ENCODE data around the gene CAPG. TPM values are rescaled to one million over a fixed set of nuclear protein-coding genes. Genes with fewer than 3 reads are reported as not detected.

The CAPG gene
- total RNA-seq, 1 experiment from 2014 or later, result 117 TPM

DNA sequence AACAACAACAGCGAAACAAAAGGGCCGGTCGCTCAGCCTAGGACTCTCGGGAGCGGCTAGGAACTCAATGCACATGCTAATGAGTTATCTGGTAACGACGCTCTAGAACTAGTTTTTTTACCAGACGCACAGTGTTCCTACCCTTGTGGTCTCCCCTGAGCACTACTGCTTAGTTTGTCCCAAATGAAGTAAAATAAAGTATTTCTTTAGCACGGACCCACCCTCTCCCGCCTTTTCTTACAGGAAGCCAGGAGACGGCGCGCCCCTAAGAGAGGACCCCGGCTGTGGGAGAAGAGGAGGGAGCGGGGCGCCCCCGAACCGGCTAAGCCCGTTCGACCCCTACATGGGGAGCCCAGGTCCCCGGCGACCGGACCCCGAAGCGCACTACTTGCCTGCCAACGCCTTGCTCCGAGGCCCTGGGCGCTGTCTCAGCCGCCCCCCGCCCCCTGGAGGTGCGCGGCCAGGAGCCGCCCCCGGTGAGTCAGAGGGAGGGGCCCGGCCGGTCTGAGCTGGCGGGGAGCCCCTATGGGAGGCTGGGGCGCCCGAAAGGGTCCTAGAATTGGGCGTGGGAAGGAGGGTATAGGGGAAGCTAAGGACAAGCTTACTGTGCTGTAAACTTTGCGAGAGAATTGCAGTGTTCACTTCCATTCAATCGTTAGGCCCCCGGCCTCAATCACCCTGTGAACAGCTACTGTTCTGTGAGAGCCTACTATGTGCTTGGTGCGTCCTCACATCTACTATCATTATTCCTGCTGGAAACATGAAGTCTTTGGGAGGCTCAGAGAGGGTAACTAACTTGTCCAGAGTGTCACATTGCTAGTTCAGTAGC lies 3.6 kb upstream of the CAPG start:
- peak overlapping the region; percentile 93 for H3K4me3 Mint-ChIP-seq
- POLR2A ChIA-PET, result interaction anchor here (0.7 to 3.4 kb wide), 5 partner anchors 16 to 132 kb away, joined by 3 to 36 read pairs (median 3); partner anchors contain the start of gene MAT2A

DNA sequence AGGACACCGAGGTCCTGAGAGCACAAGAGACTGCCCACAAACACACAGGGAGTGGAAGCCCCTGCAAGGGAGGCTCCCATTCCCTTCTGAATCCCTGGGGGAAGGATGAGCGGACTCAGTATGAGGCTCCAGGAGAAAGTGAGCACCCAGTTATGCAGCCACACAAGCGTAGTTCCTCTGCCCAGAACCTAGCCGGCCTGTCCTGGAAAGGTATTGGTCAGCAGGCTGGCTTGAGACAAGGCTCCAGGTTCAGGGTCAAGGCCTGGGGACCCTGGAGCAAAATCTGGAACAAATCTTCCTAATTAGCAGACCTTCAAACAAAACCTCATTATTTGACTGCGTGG lies 1.2 kb upstream of the CAPG start:
- no peaks in the 10 kb centered on the region for H3K9me3 Mint-ChIP-seq
- POLR2A ChIA-PET, result interaction anchor here (0.6 kb wide), 1 partner anchor 9 kb away, joined by 3 read pairs; no protein-coding TSS in a partner anchor
- no peaks in the 10 kb centered on the region for H3K36me3 Mint-ChIP-seq
- H3K27me3 Mint-ChIP-seq (ENCODE audit: low read depth), result no peaks in the 10 kb centered on the region
- H3K4me1 Mint-ChIP-seq, result peaks cover 48% of the 10 kb centered on the region
- H3K27ac Mint-ChIP-seq, result peak overlapping the region; percentile 73
- CTCF ChIA-PET, result interaction anchor here (0.6 to 1.0 kb wide), 2 partner anchors 51 to 127 kb away, joined by 4 to 6 read pairs; partner anchors contain the start of gene MAT2A
- ATAC-seq (no peak), DNase-seq (ENCODE audit: low spot score) (no peak)
- H3K4me3 Mint-ChIP-seq, result no peak overlapping the region
- TF ChIP-seq ZNF423 (CRISPR knock-in tag; IDR thresholded peaks at IDR 0.05), result no peak
- TF ChIP-seq, protein P1, sequence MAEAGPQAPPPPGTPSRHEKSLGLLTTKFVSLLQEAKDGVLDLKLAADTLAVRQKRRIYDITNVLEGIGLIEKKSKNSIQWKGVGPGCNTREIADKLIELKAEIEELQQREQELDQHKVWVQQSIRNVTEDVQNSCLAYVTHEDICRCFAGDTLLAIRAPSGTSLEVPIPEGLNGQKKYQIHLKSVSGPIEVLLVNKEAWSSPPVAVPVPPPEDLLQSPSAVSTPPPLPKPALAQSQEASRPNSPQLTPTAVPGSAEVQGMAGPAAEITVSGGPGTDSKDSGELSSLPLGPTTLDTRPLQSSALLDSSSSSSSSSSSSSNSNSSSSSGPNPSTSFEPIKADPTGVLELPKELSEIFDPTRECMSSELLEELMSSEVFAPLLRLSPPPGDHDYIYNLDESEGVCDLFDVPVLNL (CRISPR knock-in tag; IDR thresholded peaks at IDR 0.05; ENCODE audit: borderline replicate concordance, low read depth), result no peak
- TF ChIP-seq TP53 (CRISPR knock-in tag; IDR thresholded peaks at IDR 0.05), result no peak
- TF ChIP-seq GABPB1 (CRISPR knock-in tag; IDR thresholded peaks at IDR 0.05), result no peak
- TF ChIP-seq ATF1 (CRISPR knock-in tag; IDR thresholded peaks at IDR 0.05), result no peak
- TF ChIP-seq FOXP1 (CRISPR knock-in tag; IDR thresholded peaks at IDR 0.05; ENCODE audit: borderline replicate concordance), result no peak
- TF ChIP-seq SP1 (CRISPR knock-in tag; conservative IDR thresholded peaks at IDR 0.05), result no peak
- TF ChIP-seq, protein P2, sequence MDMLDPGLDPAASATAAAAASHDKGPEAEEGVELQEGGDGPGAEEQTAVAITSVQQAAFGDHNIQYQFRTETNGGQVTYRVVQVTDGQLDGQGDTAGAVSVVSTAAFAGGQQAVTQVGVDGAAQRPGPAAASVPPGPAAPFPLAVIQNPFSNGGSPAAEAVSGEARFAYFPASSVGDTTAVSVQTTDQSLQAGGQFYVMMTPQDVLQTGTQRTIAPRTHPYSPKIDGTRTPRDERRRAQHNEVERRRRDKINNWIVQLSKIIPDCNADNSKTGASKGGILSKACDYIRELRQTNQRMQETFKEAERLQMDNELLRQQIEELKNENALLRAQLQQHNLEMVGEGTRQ (CRISPR knock-in tag; IDR thresholded peaks at IDR 0.05), result no peak
- TF ChIP-seq, protein P3, sequence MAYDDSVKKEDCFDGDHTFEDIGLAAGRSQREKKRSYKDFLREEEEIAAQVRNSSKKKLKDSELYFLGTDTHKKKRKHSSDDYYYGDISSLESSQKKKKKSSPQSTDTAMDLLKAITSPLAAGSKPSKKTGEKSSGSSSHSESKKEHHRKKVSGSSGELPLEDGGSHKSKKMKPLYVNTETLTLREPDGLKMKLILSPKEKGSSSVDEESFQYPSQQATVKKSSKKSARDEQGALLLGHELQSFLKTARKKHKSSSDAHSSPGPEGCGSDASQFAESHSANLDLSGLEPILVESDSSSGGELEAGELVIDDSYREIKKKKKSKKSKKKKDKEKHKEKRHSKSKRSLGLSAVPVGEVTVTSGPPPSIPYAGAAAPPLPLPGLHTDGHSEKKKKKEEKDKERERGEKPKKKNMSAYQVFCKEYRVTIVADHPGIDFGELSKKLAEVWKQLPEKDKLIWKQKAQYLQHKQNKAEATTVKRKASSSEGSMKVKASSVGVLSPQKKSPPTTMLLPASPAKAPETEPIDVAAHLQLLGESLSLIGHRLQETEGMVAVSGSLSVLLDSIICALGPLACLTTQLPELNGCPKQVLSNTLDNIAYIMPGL (CRISPR knock-in tag; IDR thresholded peaks at IDR 0.05), result no peak
- TF ChIP-seq, protein P4, sequence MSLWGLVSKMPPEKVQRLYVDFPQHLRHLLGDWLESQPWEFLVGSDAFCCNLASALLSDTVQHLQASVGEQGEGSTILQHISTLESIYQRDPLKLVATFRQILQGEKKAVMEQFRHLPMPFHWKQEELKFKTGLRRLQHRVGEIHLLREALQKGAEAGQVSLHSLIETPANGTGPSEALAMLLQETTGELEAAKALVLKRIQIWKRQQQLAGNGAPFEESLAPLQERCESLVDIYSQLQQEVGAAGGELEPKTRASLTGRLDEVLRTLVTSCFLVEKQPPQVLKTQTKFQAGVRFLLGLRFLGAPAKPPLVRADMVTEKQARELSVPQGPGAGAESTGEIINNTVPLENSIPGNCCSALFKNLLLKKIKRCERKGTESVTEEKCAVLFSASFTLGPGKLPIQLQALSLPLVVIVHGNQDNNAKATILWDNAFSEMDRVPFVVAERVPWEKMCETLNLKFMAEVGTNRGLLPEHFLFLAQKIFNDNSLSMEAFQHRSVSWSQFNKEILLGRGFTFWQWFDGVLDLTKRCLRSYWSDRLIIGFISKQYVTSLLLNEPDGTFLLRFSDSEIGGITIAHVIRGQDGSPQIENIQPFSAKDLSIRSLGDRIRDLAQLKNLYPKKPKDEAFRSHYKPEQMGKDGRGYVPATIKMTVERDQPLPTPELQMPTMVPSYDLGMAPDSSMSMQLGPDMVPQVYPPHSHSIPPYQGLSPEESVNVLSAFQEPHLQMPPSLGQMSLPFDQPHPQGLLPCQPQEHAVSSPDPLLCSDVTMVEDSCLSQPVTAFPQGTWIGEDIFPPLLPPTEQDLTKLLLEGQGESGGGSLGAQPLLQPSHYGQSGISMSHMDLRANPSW (CRISPR knock-in tag; conservative IDR thresholded peaks at IDR 0.05; ENCODE audit: low read depth), result no peak
- TF ChIP-seq, protein P5, sequence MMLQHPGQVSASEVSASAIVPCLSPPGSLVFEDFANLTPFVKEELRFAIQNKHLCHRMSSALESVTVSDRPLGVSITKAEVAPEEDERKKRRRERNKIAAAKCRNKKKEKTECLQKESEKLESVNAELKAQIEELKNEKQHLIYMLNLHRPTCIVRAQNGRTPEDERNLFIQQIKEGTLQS (CRISPR knock-in tag; conservative IDR thresholded peaks at IDR 0.05), result no peak

More for the DNA sequence above, 3.6 kb upstream of the CAPG start:
- no peaks in the 10 kb centered on the region for H3K27me3 Mint-ChIP-seq (ENCODE audit: low read depth)
- TF ChIP-seq, protein P6, sequence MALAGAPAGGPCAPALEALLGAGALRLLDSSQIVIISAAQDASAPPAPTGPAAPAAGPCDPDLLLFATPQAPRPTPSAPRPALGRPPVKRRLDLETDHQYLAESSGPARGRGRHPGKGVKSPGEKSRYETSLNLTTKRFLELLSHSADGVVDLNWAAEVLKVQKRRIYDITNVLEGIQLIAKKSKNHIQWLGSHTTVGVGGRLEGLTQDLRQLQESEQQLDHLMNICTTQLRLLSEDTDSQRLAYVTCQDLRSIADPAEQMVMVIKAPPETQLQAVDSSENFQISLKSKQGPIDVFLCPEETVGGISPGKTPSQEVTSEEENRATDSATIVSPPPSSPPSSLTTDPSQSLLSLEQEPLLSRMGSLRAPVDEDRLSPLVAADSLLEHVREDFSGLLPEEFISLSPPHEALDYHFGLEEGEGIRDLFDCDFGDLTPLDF (CRISPR knock-in tag; IDR thresholded peaks at IDR 0.05), result 0 out of 2 replicates have a peak, but pooled peaks have one; percentile 26
- 0 out of 2 replicates have a peak, but pooled peaks have one; percentile 24 for TF ChIP-seq SP1 (CRISPR knock-in tag; conservative IDR thresholded peaks at IDR 0.05)
- TF ChIP-seq, protein P7, sequence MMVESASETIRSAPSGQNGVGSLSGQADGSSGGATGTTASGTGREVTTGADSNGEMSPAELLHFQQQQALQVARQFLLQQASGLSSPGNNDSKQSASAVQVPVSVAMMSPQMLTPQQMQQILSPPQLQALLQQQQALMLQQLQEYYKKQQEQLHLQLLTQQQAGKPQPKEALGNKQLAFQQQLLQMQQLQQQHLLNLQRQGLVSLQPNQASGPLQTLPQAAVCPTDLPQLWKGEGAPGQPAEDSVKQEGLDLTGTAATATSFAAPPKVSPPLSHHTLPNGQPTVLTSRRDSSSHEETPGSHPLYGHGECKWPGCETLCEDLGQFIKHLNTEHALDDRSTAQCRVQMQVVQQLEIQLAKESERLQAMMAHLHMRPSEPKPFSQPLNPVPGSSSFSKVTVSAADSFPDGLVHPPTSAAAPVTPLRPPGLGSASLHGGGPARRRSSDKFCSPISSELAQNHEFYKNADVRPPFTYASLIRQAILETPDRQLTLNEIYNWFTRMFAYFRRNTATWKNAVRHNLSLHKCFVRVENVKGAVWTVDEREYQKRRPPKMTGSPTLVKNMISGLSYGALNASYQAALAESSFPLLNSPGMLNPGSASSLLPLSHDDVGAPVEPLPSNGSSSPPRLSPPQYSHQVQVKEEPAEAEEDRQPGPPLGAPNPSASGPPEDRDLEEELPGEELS (CRISPR knock-in tag; IDR thresholded peaks at IDR 0.05), result no peak
- peak; percentile 89 for TF ChIP-seq ZNF423 (CRISPR knock-in tag; IDR thresholded peaks at IDR 0.05)
- TF ChIP-seq, protein P3 (CRISPR knock-in tag; IDR thresholded peaks at IDR 0.05), result peak; percentile 40; the same call in 1 of the 2 replicates
- no peaks in the 10 kb centered on the region for H3K36me3 Mint-ChIP-seq
- H3K27ac Mint-ChIP-seq, result peak overlapping the region; percentile 92
- H3K9me3 Mint-ChIP-seq, result no peaks in the 10 kb centered on the region
- CTCF ChIA-PET, result interaction anchor here (0.6 to 2.5 kb wide), 8 partner anchors 22 to 138 kb away, joined by 3 to 17 read pairs (median 4); partner anchors contain the start of gene MAT2A
- peak; percentile 36 for ATAC-seq
- H3K4me1 Mint-ChIP-seq, result peaks cover 43% of the 10 kb centered on the region
- peak; percentile 58 for DNase-seq (ENCODE audit: low spot score)

Data from WTC11 (cell line).